Measurements from ENCODE around the gene TAGAP.

- TF ChIP-seq CTCF (IDR thresholded peaks at IDR 0.05) (no peak), EP300 (IDR thresholded peaks at IDR 0.05) (no peak)
Observed at GRCh38 chr6:159042826-159043181, 2.0 kb downstream of the TAGAP start.
